Type B pancreatic cell (in vitro differentiated cells): ENCODE results near the gene PIEZO2. TPM values are rescaled to one million over a fixed set of nuclear protein-coding genes. Genes with fewer than 3 reads are reported as not detected.

Source experiments
- DNase-seq: peaks from one replicate; pipeline ENCODE4 v3.0.0; 2021; ENCODE audit warnings: mixed read lengths; ENCODE audit not compliant: unreplicated experiment; ENCODE audit errors: extremely low spot score
- H3K27ac Mint-ChIP-seq: 2 replicates; pipeline ENCODE4 v1.8.0; 2021; ENCODE audit warnings: mild to moderate bottlenecking, mixed read lengths
- H3K27me3 Mint-ChIP-seq: 2 replicates; pipeline ENCODE4 v1.8.0; 2021; ENCODE audit warnings: mixed read lengths
- H3K36me3 Mint-ChIP-seq: 2 replicates; pipeline ENCODE4 v1.8.0; 2021; ENCODE audit warnings: mixed read lengths
- H3K4me1 Mint-ChIP-seq: one replicate; pipeline ENCODE4 v1.8.0; 2021; ENCODE audit warnings: mixed read lengths; ENCODE audit not compliant: unreplicated experiment
- H3K4me3 Mint-ChIP-seq: 2 replicates; pipeline ENCODE4 v1.8.0; 2021; ENCODE audit warnings: mild to moderate bottlenecking, mixed read lengths
- H3K9me3 Mint-ChIP-seq: 2 replicates; pipeline ENCODE4 v1.8.0; 2021; ENCODE audit warnings: mixed read lengths
- total RNA-seq: library from RNA; stranded (reverse); gene quantifications from 2 replicates; pipeline ENCODE4 v1.2.1, GENCODE V29; 2021; ENCODE audit warnings: low replicate concordance
- TF ChIP-seq, protein P1 (sequence below): fragments of 200-600 bp; sonication (generic); conservative IDR thresholded peaks from 2 replicates; pipeline ENCODE4 v1.5.0; 2021; ENCODE audit warnings: antibody characterized with exemption, mild to moderate bottlenecking

PIEZO2 gene
- total RNA-seq, 1 donor from 2014 or later = 38.8 TPM

DNA sequence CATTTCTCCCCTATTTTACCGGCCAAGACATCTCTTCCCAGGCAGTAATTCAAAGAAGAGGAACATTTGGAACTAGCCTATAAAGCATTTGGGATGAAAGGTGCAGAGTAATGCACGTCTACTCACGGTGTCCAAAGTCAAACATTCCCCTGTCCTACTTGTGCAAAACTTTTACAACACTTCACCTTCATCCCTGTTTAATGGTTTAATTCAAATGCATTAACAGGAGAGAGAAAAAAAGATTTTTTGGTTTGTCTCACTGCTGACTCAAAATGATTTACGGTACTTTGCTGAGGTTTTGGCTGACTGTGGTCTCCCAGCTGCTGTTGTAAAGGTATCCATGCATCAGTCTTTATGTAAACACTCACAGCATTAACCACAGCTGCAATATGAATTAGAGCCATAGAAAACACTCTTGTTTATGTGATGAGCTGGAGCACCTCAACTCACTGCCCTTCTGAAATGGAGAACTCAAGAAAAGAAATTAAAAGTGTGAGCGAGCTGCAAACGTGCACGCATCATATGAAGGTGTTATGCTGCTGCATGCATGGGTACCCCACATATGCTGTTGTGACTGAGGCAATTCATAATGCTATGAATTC is 220.5 kb downstream of the PIEZO2 start:
- TF ChIP-seq, protein P1, sequence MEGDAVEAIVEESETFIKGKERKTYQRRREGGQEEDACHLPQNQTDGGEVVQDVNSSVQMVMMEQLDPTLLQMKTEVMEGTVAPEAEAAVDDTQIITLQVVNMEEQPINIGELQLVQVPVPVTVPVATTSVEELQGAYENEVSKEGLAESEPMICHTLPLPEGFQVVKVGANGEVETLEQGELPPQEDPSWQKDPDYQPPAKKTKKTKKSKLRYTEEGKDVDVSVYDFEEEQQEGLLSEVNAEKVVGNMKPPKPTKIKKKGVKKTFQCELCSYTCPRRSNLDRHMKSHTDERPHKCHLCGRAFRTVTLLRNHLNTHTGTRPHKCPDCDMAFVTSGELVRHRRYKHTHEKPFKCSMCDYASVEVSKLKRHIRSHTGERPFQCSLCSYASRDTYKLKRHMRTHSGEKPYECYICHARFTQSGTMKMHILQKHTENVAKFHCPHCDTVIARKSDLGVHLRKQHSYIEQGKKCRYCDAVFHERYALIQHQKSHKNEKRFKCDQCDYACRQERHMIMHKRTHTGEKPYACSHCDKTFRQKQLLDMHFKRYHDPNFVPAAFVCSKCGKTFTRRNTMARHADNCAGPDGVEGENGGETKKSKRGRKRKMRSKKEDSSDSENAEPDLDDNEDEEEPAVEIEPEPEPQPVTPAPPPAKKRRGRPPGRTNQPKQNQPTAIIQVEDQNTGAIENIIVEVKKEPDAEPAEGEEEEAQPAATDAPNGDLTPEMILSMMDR = no peak
- DNase-seq = no peak
- Mint-ChIP-seq H3K4me1 (peaks cover 24% of the 10 kb centered on the region), H3K36me3 (no peaks in the 10 kb centered on the region), H3K27ac (no peak overlapping the region), H3K9me3 (no peaks in the 10 kb centered on the region), H3K27me3 (no peaks in the 10 kb centered on the region), H3K4me3 (no peak overlapping the region)

- Mint-ChIP-seq H3K4me1 (peaks cover 24% of the 10 kb centered on the region), H3K4me3 (no peak overlapping the region), H3K36me3 (no peaks in the 10 kb centered on the region), H3K27me3 (no peaks in the 10 kb centered on the region), H3K9me3 (no peaks in the 10 kb centered on the region), H3K27ac (no peak overlapping the region)
- DNase-seq = no peak
- TF ChIP-seq, protein P1 = no peak
Measured at GRCh38 chr18:10928011-10928771, 221.2 kb downstream of the PIEZO2 start.

- H3K27ac Mint-ChIP-seq = peak overlapping the region; percentile 20
- no peak for DNase-seq
- H3K9me3 Mint-ChIP-seq = no peaks in the 10 kb centered on the region
- H3K27me3 Mint-ChIP-seq = no peaks in the 10 kb centered on the region
- H3K36me3 Mint-ChIP-seq = no peaks in the 10 kb centered on the region
- peaks cover 24% of the 10 kb centered on the region for H3K4me1 Mint-ChIP-seq
- TF ChIP-seq, protein P1 = no peak
- H3K4me3 Mint-ChIP-seq = no peak overlapping the region
Measured at GRCh38 chr18:10927286-10927992, 221.9 kb downstream of the PIEZO2 start.

- Mint-ChIP-seq H3K36me3 (no peaks in the 10 kb centered on the region), H3K27ac (peak overlapping the region; percentile 20), H3K4me3 (no peak overlapping the region), H3K9me3 (no peaks in the 10 kb centered on the region), H3K4me1 (peaks cover 24% of the 10 kb centered on the region), H3K27me3 (no peaks in the 10 kb centered on the region)
- no peak for DNase-seq
- TF ChIP-seq, protein P1 = peak; percentile 38
Measured at GRCh38 chr18:10926621-10927161, 222.7 kb downstream of the PIEZO2 start.

DNA sequence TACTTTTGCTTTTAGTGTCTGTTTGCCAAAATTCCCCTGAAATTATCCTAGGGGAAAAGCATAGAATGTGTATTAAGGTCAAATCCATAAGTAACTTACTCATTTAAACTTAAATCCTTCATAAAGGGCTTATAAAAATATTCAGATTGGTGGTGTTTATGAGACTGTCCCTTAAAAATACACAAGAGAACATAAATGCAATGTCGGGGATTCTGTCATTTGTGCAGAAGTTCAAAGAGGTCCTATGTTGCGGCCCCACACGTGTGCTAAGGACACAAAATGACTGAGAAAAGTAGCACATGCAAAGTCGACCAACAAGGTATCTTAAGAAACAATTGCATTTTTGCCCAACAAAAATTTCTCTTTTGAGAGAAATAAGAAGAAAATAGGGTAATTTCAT is 225.1 kb downstream of the PIEZO2 start:
- TF ChIP-seq, protein P1 = no peak
- DNase-seq = no peak
- no peaks in the 10 kb centered on the region for H3K36me3 Mint-ChIP-seq
- no peak overlapping the region for H3K27ac Mint-ChIP-seq
- no peaks in the 10 kb centered on the region for H3K9me3 Mint-ChIP-seq
- H3K4me3 Mint-ChIP-seq = no peak overlapping the region
- no peaks in the 10 kb centered on the region for H3K27me3 Mint-ChIP-seq
- H3K4me1 Mint-ChIP-seq = peaks cover 18% of the 10 kb centered on the region
